ENCODE results near the gene ASS1. TPM values are rescaled to one million over a fixed set of nuclear protein-coding genes. Genes with fewer than 3 reads are reported as not detected.

ASS1 gene
- total and polyA plus RNA-seq, 2 of the 13 experiments (the other 11 are each of a cell fraction or from before 2014, with no cell fraction given): 77.6 to 122 TPM

DNA sequence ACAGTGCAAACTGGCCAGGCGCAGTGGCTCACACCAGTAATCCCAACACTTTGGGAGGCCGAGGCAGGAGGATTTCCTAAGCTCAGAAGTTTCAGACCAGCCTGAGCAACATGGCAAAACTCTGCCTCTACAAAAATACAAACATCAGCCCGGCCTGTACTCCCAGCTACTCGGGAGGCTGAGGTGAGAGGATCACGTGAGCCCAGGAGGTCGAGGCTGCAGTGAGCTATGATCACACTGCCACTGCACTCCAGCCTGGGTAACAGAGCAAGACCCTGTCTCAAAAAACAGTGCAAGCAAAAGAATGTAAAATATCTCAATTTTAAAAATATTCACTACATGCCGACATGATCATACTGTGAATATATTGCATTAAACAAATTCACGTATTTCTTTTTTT is 83.9 kb downstream of the ASS1 start (continued):
- TF ChIP-seq, protein P1, sequence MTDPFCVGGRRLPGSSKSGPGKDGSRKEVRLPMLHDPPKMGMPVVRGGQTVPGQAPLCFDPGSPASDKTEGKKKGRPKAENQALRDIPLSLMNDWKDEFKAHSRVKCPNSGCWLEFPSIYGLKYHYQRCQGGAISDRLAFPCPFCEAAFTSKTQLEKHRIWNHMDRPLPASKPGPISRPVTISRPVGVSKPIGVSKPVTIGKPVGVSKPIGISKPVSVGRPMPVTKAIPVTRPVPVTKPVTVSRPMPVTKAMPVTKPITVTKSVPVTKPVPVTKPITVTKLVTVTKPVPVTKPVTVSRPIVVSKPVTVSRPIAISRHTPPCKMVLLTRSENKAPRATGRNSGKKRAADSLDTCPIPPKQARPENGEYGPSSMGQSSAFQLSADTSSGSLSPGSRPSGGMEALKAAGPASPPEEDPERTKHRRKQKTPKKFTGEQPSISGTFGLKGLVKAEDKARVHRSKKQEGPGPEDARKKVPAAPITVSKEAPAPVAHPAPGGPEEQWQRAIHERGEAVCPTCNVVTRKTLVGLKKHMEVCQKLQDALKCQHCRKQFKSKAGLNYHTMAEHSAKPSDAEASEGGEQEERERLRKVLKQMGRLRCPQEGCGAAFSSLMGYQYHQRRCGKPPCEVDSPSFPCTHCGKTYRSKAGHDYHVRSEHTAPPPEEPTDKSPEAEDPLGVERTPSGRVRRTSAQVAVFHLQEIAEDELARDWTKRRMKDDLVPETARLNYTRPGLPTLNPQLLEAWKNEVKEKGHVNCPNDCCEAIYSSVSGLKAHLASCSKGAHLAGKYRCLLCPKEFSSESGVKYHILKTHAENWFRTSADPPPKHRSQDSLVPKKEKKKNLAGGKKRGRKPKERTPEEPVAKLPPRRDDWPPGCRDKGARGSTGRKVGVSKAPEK (CRISPR knock-in tag; IDR thresholded peaks at IDR 0.05; ENCODE audit: borderline replicate concordance): no peak
- TF ChIP-seq, protein P2, sequence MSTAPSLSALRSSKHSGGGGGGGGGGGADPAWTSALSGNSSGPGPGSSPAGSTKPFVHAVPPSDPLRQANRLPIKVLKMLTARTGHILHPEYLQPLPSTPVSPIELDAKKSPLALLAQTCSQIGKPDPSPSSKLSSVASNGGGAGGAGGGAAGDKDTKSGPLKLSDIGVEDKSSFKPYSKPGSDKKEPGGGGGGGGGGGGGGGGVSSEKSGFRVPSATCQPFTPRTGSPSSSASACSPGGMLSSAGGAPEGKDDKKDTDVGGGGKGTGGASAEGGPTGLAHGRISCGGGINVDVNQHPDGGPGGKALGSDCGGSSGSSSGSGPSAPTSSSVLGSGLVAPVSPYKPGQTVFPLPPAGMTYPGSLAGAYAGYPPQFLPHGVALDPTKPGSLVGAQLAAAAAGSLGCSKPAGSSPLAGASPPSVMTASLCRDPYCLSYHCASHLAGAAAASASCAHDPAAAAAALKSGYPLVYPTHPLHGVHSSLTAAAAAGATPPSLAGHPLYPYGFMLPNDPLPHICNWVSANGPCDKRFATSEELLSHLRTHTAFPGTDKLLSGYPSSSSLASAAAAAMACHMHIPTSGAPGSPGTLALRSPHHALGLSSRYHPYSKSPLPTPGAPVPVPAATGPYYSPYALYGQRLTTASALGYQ (CRISPR knock-in tag; IDR thresholded peaks at IDR 0.05): no peak
- no peak for TF ChIP-seq ZNF253 (CRISPR knock-in tag; IDR thresholded peaks at IDR 0.05; ENCODE audit: borderline replicate concordance)

DNA sequence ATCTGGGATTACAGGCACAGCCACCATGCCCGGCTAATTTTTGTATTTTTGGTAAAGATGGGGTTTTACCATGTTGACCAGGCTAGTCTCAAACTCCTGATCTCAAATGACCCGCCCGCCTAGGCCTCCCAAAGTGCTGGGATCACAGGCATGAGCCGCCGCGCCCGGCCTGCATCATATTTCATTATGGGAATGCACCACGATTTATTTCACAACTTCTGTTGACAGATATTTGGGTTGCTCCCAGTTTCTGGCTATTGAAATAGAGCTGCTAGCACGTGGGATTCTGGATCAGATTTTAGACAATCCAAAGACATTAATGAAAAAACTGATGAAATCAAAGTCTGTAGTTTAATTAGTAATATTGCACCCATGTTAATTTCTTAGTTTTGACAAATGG is 86.2 kb downstream of the ASS1 start:
- BruUV-seq (replicated peaks): no TSS peak
- ChIA-PET POLR2A (interaction anchor here (0.8 to 7.3 kb wide), 2 partner anchors 9 to 32 kb away, joined by 3 to 86 read pairs; no protein-coding TSS in a partner anchor), CTCF (ENCODE audit: low intra/inter-chr PET ratio, low total read pairs) (no interaction called here)
- Histone ChIP-seq H4K20me1 (ENCODE audit: insufficient read depth, low read length) (no peaks in the 10 kb centered on the region), H3K4me3 (replicated peaks in 1 of 3; ENCODE audit: insufficient read depth in 1 of 3, low read depth in 2 of 3, low read length in 3 of 3) (no peak overlapping the region), H3K27me3 (ENCODE audit: control insufficient read depth in 1 of 2, insufficient read depth in 2 of 2, low read length in 2 of 2) (no peaks in the 10 kb centered on the region; a peak in 1 of 5 replicates), H3K79me2 (ENCODE audit: insufficient read depth, low read length) (no peaks in the 10 kb centered on the region), H2AFZ (ENCODE audit: low read length) (no peak overlapping the region), H3K4me1 (ENCODE audit: insufficient read depth, low read length) (peaks cover 66% of the 10 kb centered on the region), H3K9ac (ENCODE audit: insufficient read depth, low read depth, low read length) (no peak overlapping the region), H3K27ac (ENCODE audit: extremely low read length, insufficient read depth, low read length) (no peak overlapping the region), H3K4me2 (ENCODE audit: low read depth, low read length) (no peak overlapping the region), H3K36me3 (replicated peaks in 1 of 2; ENCODE audit: control insufficient read depth in 1 of 2, insufficient read depth in 2 of 2, low read length in 2 of 2) (no peaks in the 10 kb centered on the region), H3K9me3 (ENCODE audit: low read length) (no peaks in the 10 kb centered on the region)
- DNase-seq (ENCODE audit: low spot score) (peak; percentile 36), FAIRE-seq (no peak), ATAC-seq (no peak)
- intact Hi-C loops (cut with micrococcal nuclease; ENCODE audit: unreplicated experiment) (no loop called here), in situ Hi-C loops (cut with HindIII; ENCODE audit: extremely low pct_ligation_motif_present, low pct_unique_long_range_greater_than_20kb) (no loop called here)
- 5% methylated on average over 9 of the region's 9 CpGs for WGBS (ENCODE audit: low lambda C conversion rate)
- TF ChIP-seq, protein P3, sequence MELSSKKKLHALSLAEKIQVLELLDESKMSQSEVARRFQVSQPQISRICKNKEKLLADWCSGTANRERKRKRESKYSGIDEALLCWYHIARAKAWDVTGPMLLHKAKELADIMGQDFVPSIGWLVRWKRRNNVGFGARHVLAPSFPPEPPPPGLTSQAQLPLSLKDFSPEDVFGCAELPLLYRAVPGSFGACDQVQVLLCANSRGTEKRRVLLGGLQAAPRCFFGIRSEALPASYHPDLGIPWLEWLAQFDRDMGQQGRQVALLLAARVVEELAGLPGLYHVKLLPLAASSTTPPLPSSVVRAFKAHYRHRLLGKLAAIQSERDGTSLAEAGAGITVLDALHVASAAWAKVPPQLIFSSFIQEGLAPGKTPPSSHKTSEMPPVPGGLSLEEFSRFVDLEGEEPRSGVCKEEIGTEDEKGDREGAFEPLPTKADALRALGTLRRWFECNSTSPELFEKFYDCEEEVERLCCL (CRISPR knock-in tag; IDR thresholded peaks at IDR 0.05; ENCODE audit: borderline replicate concordance): no peak
- TF ChIP-seq, protein P4, sequence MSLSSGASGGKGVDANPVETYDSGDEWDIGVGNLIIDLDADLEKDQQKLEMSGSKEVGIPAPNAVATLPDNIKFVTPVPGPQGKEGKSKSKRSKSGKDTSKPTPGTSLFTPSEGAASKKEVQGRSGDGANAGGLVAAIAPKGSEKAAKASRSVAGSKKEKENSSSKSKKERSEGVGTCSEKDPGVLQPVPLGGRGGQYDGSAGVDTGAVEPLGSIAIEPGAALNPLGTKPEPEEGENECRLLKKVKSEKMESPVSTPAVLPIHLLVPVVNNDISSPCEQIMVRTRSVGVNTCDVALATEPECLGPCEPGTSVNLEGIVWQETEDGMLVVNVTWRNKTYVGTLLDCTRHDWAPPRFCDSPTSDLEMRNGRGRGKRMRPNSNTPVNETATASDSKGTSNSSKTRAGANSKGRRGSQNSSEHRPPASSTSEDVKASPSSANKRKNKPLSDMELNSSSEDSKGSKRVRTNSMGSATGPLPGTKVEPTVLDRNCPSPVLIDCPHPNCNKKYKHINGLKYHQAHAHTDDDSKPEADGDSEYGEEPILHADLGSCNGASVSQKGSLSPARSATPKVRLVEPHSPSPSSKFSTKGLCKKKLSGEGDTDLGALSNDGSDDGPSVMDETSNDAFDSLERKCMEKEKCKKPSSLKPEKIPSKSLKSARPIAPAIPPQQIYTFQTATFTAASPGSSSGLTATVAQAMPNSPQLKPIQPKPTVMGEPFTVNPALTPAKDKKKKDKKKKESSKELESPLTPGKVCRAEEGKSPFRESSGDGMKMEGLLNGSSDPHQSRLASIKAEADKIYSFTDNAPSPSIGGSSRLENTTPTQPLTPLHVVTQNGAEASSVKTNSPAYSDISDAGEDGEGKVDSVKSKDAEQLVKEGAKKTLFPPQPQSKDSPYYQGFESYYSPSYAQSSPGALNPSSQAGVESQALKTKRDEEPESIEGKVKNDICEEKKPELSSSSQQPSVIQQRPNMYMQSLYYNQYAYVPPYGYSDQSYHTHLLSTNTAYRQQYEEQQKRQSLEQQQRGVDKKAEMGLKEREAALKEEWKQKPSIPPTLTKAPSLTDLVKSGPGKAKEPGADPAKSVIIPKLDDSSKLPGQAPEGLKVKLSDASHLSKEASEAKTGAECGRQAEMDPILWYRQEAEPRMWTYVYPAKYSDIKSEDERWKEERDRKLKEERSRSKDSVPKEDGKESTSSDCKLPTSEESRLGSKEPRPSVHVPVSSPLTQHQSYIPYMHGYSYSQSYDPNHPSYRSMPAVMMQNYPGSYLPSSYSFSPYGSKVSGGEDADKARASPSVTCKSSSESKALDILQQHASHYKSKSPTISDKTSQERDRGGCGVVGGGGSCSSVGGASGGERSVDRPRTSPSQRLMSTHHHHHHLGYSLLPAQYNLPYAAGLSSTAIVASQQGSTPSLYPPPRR (CRISPR knock-in tag; IDR thresholded peaks at IDR 0.05; ENCODE audit: borderline replicate concordance): no peak

All from HepG2 (cell line).